IMR-90 (cell line): ENCODE data around the gene ADGRG1. TPM values are rescaled to one million over a fixed set of nuclear protein-coding genes. Genes with fewer than 3 reads are reported as not detected.
"Not testable (repeated sequence)": the region's sequence is repeated elsewhere in the genome, so short reads cannot be mapped to it uniquely, and the experiment has no call there.

Source experiments
- ATAC-seq: fragments of 200-7000 bp; cut with Tn5 transposase; 2 replicates; pipeline ENCODE4 v1.9.1; 2020; ENCODE audit warnings: low read depth, mild to moderate bottlenecking, moderate library complexity
- BruUV-seq: library from RNA; stranded (reverse); fragments of 400-500 nt; replicated peaks from 2 replicates; lab custom pipeline; 2021; lab: Mats Ljungman, UMichigan
- CTCF ChIA-PET: fragments of 300-600 bp; formaldehyde crosslinking; extraction: SDS; loops from one replicate; lab custom pipeline; 2021; ENCODE audit warnings: antibody characterized with exemption; lab: Yijun Ruan, JAX
- POLR2A ChIA-PET: fragments of 300-600 bp; sonication (Branson Sonifier 250); formaldehyde crosslinking; loops from one replicate; lab custom pipeline; 2022; ENCODE audit warnings: antibody characterized with exemption; ENCODE audit not compliant: unreplicated experiment; lab: Charles Lee
- DNase-seq: peaks from one replicate; pipeline ENCODE4 v3.0.0; 2013
- H2AFZ ChIP-seq: replicated peaks from 2 replicates; pipeline ENCODE3; 2013; ENCODE audit warnings: low read length, mild to moderate bottlenecking; ENCODE audit not compliant: poor library complexity
- H2AK5ac ChIP-seq: 2 replicates; pipeline ENCODE4 v1.6.1; 2013; ENCODE audit warnings: low read depth, low read length, inconsistent platforms
- H2AK9ac ChIP-seq: replicated peaks from 2 replicates; pipeline ENCODE3; 2013; ENCODE audit warnings: mild to moderate bottlenecking, low read depth, low read length, moderate library complexity; ENCODE audit not compliant: poor library complexity
- H2BK120ac ChIP-seq: 2 replicates; pipeline ENCODE4 v1.6.1; 2013; ENCODE audit warnings: low read depth, low read length, inconsistent platforms
- H2BK15ac ChIP-seq: 3 replicates; pipeline ENCODE4 v1.6.1; 2013; ENCODE audit warnings: low read depth, low read length, inconsistent platforms
- H2BK20ac ChIP-seq: 2 replicates; pipeline ENCODE4 v1.6.1; 2013; ENCODE audit warnings: low read depth, mild to moderate bottlenecking, inconsistent platforms, low read length, moderate library complexity
- H2BK5ac ChIP-seq: 2 replicates; pipeline ENCODE4 v1.6.1; 2013; ENCODE audit warnings: mild to moderate bottlenecking, low read depth, low read length, inconsistent platforms; ENCODE audit not compliant: poor library complexity, severe bottlenecking
- H3K14ac ChIP-seq: replicated peaks from 2 replicates; pipeline ENCODE4 v1.6.1; 2013; ENCODE audit warnings: low read depth, low read length, inconsistent platforms
- H3K18ac ChIP-seq: 2 replicates; pipeline ENCODE4 v1.6.1; 2013; ENCODE audit warnings: low read depth, low read length, control low read depth
- H3K23ac ChIP-seq: 2 replicates; pipeline ENCODE4 v1.6.1; 2013; ENCODE audit warnings: low read depth, low read length, inconsistent platforms
- H3K27ac ChIP-seq: 2 replicates; pipeline ENCODE4 v1.5.1; 2013; ENCODE audit warnings: mild to moderate bottlenecking, control low read depth, low read length; ENCODE audit not compliant: insufficient read depth
- H3K27me3 ChIP-seq: 2 replicates; pipeline ENCODE4 v1.6.1; 2013; ENCODE audit warnings: low read length; ENCODE audit not compliant: control insufficient read depth, insufficient read depth
- H3K36me3 ChIP-seq: 2 replicates; pipeline ENCODE4 v1.6.1; 2013; ENCODE audit warnings: low read length, mixed read lengths; ENCODE audit not compliant: control insufficient read depth, insufficient read depth
- H3K4ac ChIP-seq: 2 replicates; pipeline ENCODE4 v1.6.1; 2013; ENCODE audit warnings: low read depth, low read length, inconsistent platforms
- H3K4me1 ChIP-seq: 2 replicates; pipeline ENCODE4 v1.6.1; 2013; ENCODE audit warnings: low read length, mixed read lengths; ENCODE audit not compliant: control insufficient read depth, insufficient read depth
- H3K4me2 ChIP-seq: 2 replicates; pipeline ENCODE4 v1.6.1; 2013; ENCODE audit warnings: low read depth, mild to moderate bottlenecking, control low read depth, low read length, moderate library complexity
- H3K4me3 ChIP-seq: 2 replicates; pipeline ENCODE4 v1.5.1; 2013; ENCODE audit warnings: low read depth, mild to moderate bottlenecking, control low read depth, low read length, moderate library complexity; ENCODE audit not compliant: insufficient read depth
- H3K56ac ChIP-seq: 2 replicates; pipeline ENCODE4 v1.6.1; 2013; ENCODE audit warnings: low read length, inconsistent platforms; ENCODE audit not compliant: insufficient read depth; ENCODE audit errors: extremely low read depth
- H3K79me1 ChIP-seq, 2 experiments: 2 replicates each; pipeline ENCODE4 v1.6.1; 2013; ENCODE audit warnings: low read length in 2 of 2, inconsistent platforms in 1 of 2, low read depth in 1 of 2
- H3K9ac ChIP-seq: 2 replicates; pipeline ENCODE4 v1.6.1; 2013; ENCODE audit warnings: low read depth, low read length, control low read depth
- H3K9me1 ChIP-seq: 2 replicates; pipeline ENCODE4 v1.6.1; 2013; ENCODE audit warnings: low read length, inconsistent platforms; ENCODE audit not compliant: insufficient read depth
- H3K9me3 ChIP-seq: 2 replicates; pipeline ENCODE4 v1.6.1; 2013; ENCODE audit warnings: low read length; ENCODE audit not compliant: control insufficient read depth, insufficient read depth
- H4K20me1 ChIP-seq: 2 replicates; pipeline ENCODE4 v1.6.1; 2013; ENCODE audit warnings: low read length, inconsistent platforms; ENCODE audit not compliant: insufficient read depth
- H4K5ac ChIP-seq: 2 replicates; pipeline ENCODE4 v1.6.1; 2013; ENCODE audit warnings: mild to moderate bottlenecking, low read depth, low read length, control low read depth
- H4K8ac ChIP-seq, 2 experiments: 2 replicates each; pipeline ENCODE4 v1.6.1; 2013; ENCODE audit warnings: low read depth in 2 of 2, low read length in 2 of 2, control low read depth in 1 of 2, inconsistent platforms in 1 of 2
- H4K91ac ChIP-seq: 2 replicates; pipeline ENCODE4 v1.6.1; 2013; ENCODE audit warnings: low read depth, low read length, inconsistent platforms; ENCODE audit not compliant: insufficient read depth
- CEBPB ChIP-seq: IDR thresholded peaks from 2 replicates; pipeline ENCODE4 v1.6.1; 2012; ENCODE audit warnings: low read depth, low read length, improper control_type of control experiment
- RCOR1 ChIP-seq: IDR thresholded peaks from 2 replicates; pipeline ENCODE4 v1.6.1; 2012; ENCODE audit warnings: mild to moderate bottlenecking, low read length, improper control_type of control experiment; ENCODE audit not compliant: insufficient replicate concordance
- WGBS, 2 experiments: methylation state at CpG; one replicate each; pipeline versions ENCODE4 v1.1.5 to v1.1.7; 2013; ENCODE audit warnings: missing lambda C conversion rate in 2 of 2; ENCODE audit not compliant: insufficient read length in 1 of 2; ENCODE audit errors: extremely low coverage in 2 of 2; 5-methylcytosine and 5-hydroxymethylcytosine counted together
- dilution Hi-C: fragments of 300-500 bp; cut with HindIII; formaldehyde crosslinking; loops from one replicate; pipeline ENCODE4 v1.14.3; 2018; ENCODE audit warnings: low sequenced_read_pairs; ENCODE audit not compliant: unreplicated experiment
- in situ Hi-C: fragments of 300-500 bp; cut with MboI; formaldehyde crosslinking; loops from 3 replicates; pipeline ENCODE4 v1.14.3; 2019; ENCODE audit warnings: low sequenced_read_pairs, inconsistent platforms, mixed read lengths
- intact Hi-C: fragments of 100-400 bp; cut with micrococcal nuclease; formaldehyde crosslinking; loops from 2 replicates; pipeline ENCODE4 v1.10.0; 2022
- polyA plus RNA-seq, 3 experiments: library from polyadenylated mRNA; depleted of rRNA; stranded (reverse); fragments of >200 nt; gene quantifications; 2 replicates each; pipeline ENCODE4 v1.2.3, GENCODE V29; 2012; ENCODE audit warnings: low replicate concordance in 1 of 3
- total RNA-seq: library from RNA; depleted of rRNA; stranded (reverse); fragments of >200 nt; gene quantifications from 2 replicates; pipeline ENCODE4 v1.2.3, GENCODE V29; 2012

Gene ADGRG1
- total and polyA plus RNA-seq, 2 of the 4 experiments (the other 2 are of a cell fraction), result 0.90 to 8.4 TPM

DNA sequence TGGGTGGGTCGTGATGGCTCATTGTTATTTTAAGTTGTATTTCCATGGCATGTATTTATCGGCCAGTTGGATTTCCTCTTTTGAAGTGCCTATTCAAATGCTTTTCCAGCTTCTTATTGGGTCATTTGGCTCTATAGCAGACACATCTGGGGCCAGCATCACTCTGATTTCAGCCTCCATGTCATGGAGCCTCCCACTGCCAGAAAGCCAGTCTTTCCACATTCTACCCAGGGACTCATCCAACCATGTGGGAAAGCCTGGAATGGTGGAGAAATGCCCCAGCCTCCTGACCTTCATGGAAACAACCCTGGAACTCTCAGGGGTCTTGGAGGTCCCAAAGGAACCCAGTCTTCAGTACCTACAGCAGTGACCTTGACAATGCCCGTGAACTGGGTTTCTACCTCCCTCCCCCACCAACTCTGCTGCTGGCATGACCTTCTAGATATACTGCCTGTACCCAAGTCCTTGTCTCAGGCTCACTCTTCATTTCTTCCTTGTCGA is 33.8 kb upstream of the ADGRG1 start:
- Histone ChIP-seq H2BK15ac (no peak overlapping the region), H3K9me1 (peaks cover 14% of the 10 kb centered on the region), H2AK9ac (no peak overlapping the region), H3K9me3 (0 out of 2 replicates have a peak, but pooled peaks cover 3% of the 10 kb centered on the region), H2AFZ (no peak overlapping the region), H3K14ac (no peak overlapping the region), H3K4me3 (no peak overlapping the region), H2BK5ac (no peak overlapping the region), H3K36me3 (no peaks in the 10 kb centered on the region), H4K5ac (no peak overlapping the region), H2BK120ac (no peak overlapping the region), H2BK20ac (no peak overlapping the region), H3K27me3 (peaks cover 5% of the 10 kb centered on the region), H3K27ac (no peak overlapping the region), H4K91ac (no peak overlapping the region), H3K4me1 (peaks cover 8% of the 10 kb centered on the region), H3K79me1 (no peaks in the 10 kb centered on the region), H3K4me2 (no peak overlapping the region), H3K23ac (no peak overlapping the region), H3K18ac (no peak overlapping the region), H4K8ac (no peak overlapping the region), H2AK5ac (no peak overlapping the region), H4K20me1 (peaks cover 3% of the 10 kb centered on the region; the same call in 1 of the 2 replicates), H3K9ac (no peak overlapping the region), H3K4ac (no peak overlapping the region), H3K56ac (no peak overlapping the region)
- ChIA-PET CTCF (no interaction called here), POLR2A (interaction anchor here (0.7 kb wide), 1 partner anchor 8 kb away, joined by 3 read pairs; no protein-coding TSS in a partner anchor)
- DNase-seq (no peak), ATAC-seq (no peak)
- in situ Hi-C loops, result no loop called here
- BruUV-seq, result no TSS peak
- intact Hi-C loops, result loop anchor here (5.0 to 10.0 kb wide), 3 partner anchors 143 to 408 kb away; partner anchors contain the start of genes KATNB1, USB1 and ZNF319
- no peak for TF ChIP-seq CEBPB
- no peak for TF ChIP-seq RCOR1
- whole genome bisulfite sequencing, 2 experiments, result no CpG with 5 or more reads among the region's 4 CpGs
- dilution Hi-C loops, result no loop called here

DNA sequence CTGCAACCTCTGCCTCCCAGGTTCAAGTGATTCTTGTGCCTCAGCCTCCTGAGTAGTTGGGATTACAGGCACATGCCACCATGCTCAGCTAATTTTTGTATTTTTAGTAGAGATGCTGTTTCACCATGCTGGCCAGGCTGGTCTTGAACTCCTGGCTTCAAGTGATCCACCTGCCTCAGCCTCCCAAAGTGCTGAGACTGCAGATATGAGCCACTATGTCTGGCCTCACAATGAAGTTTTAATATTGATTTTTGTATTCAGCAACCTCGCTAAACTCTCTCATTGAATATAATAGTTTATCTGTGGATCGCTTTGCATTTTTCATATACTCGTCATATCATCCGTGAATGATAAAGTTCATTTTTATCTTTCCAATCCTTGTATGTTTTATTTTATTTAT is 32.2 kb upstream of the ADGRG1 start:
- dilution Hi-C loops, H3K27ac ChIP-seq, BruUV-seq, H3K9ac ChIP-seq, H2AFZ ChIP-seq, H3K4me1 ChIP-seq, H3K4ac ChIP-seq, H3K36me3 ChIP-seq, H3K18ac ChIP-seq, H2BK15ac ChIP-seq, POLR2A ChIA-PET, H2BK5ac ChIP-seq, H2AK9ac ChIP-seq, H3K9me1 ChIP-seq, H4K5ac ChIP-seq, H2BK20ac ChIP-seq, ATAC-seq, H3K56ac ChIP-seq, H3K9me3 ChIP-seq, H3K4me3 ChIP-seq, H3K14ac ChIP-seq, H3K4me2 ChIP-seq, H4K91ac ChIP-seq, H2BK120ac ChIP-seq, H4K20me1 ChIP-seq, DNase-seq, H4K8ac ChIP-seq, H3K23ac ChIP-seq, H3K79me1 ChIP-seq, in situ Hi-C loops, H2AK5ac ChIP-seq: not testable (repeated sequence)
- intact Hi-C loops, result loop anchor here (10.0 kb wide), 1 partner anchor 269 kb away; no protein-coding TSS in a partner anchor
- WGBS, 2 experiments, result no CpG with 5 or more reads among the region's 4 CpGs
- CTCF ChIA-PET, result interaction anchor here (1.2 kb wide), 1 partner anchor 13 kb away, joined by 4 read pairs; no protein-coding TSS in a partner anchor
- peaks cover 11% of the 10 kb centered on the region for H3K27me3 ChIP-seq
